ENCODE measurements around the gene ISY1.

Gene ISY1

DNA sequence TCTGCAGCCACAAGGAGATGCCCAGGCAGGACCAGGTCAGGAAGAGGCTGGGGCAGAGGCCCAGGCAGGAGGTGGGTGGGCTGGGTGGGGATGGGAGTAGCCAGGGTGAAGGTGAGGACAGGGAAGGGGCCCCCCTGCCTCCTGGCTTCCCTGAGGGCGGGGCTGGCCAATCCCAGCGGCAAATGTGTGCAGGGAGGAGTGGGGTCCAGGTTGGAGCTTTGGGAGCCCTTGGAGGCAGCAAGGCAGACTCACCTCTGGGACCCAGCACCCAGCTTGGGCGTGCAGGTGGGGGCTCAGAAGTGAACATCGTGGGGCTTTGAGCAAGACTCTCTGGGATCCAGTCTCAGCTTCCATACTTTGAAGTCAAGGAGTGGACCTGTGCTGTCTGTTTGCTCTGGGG, 75.0 kb downstream of the ISY1 start:
- DNase-seq: no peak

DNA sequence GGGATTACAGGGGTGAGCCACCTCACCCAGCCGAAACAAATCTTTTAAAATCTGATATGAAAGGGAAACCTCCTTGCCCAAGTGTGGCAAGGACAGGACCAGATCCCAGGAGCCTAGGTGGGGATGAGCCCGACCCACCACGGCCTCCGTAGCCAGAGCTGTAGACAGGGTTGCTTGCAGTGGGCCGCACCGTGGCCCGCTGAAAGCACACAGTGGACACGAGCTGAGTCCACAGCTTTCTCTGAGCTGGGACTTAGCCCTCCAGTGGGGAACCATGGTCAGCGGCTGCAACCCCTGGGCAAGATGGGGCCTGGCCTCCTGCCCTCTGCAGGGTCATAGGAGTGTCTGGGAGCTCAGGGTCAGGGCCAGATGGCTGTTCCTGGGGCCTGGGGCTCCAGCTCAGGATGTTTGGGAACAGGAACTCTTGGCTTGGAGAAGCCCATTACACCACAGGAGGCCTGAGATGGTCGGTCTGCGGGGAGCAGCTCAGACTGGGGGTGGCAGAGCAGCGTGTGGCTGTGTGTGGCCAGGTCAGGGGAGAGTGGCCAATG, 75.6 kb downstream of the ISY1 start:
- DNase-seq: no peak

DNA sequence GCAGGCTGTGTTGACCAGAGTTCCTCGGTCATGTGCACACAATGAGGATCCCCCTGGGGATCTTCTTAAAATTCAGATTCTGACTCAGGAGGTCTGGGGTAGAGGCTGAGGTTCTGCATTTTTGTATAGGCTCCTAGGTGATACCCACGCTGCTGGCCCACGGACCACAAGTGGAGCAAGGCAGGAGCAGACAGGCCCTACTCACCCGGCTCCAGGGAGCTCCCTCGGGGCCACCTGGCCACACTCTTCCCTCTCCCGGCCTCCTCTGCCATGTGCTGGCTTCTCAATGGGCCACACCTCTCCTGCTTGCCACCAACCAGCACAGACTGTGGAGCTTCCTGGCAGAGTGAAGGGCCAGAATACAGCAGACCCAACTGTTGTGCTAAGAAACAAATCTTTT, 76.4 kb downstream of the ISY1 start:
- DNase-seq: no peak

DNA sequence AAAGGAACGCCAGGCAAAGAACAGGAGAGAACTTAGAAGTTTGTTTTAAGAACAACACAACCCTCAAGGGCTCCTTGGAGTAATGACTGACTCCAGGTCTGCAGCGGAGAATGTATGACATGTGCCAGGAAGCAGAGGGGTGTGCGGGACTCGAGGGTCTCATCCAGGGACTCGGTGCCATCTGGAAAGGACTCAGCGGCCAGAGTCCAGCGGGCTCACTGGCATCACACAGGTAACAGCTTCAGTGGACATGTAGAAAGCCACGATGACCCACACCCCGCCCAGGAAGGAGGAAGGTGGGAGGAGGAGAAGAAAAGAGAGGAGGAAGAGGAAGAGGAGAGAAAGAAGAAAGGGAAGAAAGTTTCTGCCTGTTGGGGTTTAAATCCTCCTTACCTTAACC, 78.8 kb downstream of the ISY1 start:
- DNase-seq: no peak

DNA sequence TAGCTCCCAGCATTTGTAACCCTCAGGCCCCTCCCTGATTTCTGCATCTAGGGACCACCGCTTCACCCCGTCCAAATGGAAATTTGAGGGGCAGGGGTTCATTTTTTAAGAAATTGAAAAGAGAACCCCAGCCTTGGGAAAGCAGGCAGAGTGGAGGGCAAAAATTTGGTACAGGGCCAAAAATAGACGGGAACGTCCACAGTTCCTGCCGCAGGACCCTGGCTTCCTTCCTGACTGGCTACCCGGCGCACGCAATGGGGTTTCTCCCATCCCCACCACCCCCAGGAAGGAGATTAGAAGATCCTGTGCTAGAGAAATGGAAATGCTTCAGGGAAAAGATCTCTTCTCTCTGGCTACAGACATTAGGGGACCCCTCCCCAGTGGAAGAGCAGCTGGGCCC, 79.4 kb downstream of the ISY1 start:
- DNase-seq: no peak

DNA sequence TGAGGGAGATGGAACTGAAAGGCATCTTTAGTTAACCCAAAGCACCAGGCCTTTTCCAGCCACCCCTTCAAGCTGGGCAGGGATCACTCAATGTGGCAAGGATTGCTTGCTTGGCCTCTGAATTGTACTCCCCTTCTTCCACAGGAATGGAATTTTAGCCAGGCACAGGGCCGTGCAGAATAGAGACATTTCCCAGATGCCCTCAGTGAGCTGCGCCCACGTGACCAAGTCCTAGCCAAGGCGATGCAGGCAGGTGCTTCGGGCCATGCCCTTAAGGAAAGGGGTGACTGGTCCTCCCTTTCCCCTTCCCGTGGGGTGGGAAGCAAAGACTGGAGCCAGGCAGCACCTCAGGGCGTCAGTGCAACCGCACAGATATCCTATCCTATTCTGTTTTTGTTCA, 82.4 kb downstream of the ISY1 start:
- no peak for DNase-seq
